Activated CD4-positive, alpha-beta T cell treated with anti-CD3 and anti-CD28 coated beads for 36 hours (primary cell): ENCODE data around the gene CDK5RAP2. TPM values are rescaled to one million over a fixed set of nuclear protein-coding genes. Genes with fewer than 3 reads are reported as not detected.

Experiments
- ATAC-seq: fragments of 200-7000 bp; cut with Tn5 transposase; one replicate; pipeline ENCODE4 v1.10.0; 2021; ENCODE audit warnings: mild to moderate bottlenecking, moderate library complexity
- CTCF ChIA-PET: fragments of 350-600 bp; sonication (Branson Sonifier 250); formaldehyde crosslinking; loops from one replicate; lab custom pipeline; 2021; ENCODE audit warnings: antibody characterized with exemption; lab: Charles Lee
- POLR2A ChIA-PET: fragments of 350-600 bp; sonication (Branson Sonifier 250); formaldehyde crosslinking; loops from one replicate; lab custom pipeline; 2021; ENCODE audit warnings: antibody characterized with exemption, inconsistent platforms; lab: Charles Lee
- DNase-seq: peaks from one replicate; pipeline ENCODE4 v3.0.0-alpha.2; 2020
- H3K27ac Mint-ChIP-seq: one replicate; pipeline ENCODE4 v1.8.0; 2021; ENCODE audit warnings: mixed read lengths
- H3K27me3 Mint-ChIP-seq: one replicate; pipeline ENCODE4 v1.8.0; 2021; ENCODE audit warnings: mixed read lengths
- H3K36me3 Mint-ChIP-seq: one replicate; pipeline ENCODE4 v1.8.0; 2021; ENCODE audit warnings: low read depth, mixed read lengths
- H3K4me1 Mint-ChIP-seq: one replicate; pipeline ENCODE4 v1.8.0; 2021; ENCODE audit warnings: mixed read lengths
- H3K4me3 Mint-ChIP-seq: one replicate; pipeline ENCODE4 v1.8.0; 2021; ENCODE audit warnings: mild to moderate bottlenecking, moderate library complexity, mixed read lengths
- H3K9me3 Mint-ChIP-seq: one replicate; pipeline ENCODE4 v1.8.0; 2021; ENCODE audit warnings: low read depth, mixed read lengths
- intact Hi-C, 2 experiments: fragments of 100-400 bp; cut with DNase I in 1 of 2; cut with micrococcal nuclease in 1 of 2; formaldehyde crosslinking; loops; one replicate each; pipeline versions ENCODE4 v1.14.2 to v1.15.1; 2022 to 2024; cut with DNase I, micrococcal nuclease
- total RNA-seq, 2 experiments: library from RNA; stranded (reverse); gene quantifications; one replicate each; pipeline ENCODE4 v1.2.3, GENCODE V29; 2021

CDK5RAP2 gene
- total RNA-seq, 2 experiments from 2014 or later, result 68.8 to 85.8 TPM

- Mint-ChIP-seq H3K4me1 (peaks cover 2% of the 10 kb centered on the region), H3K9me3 (no peaks in the 10 kb centered on the region), H3K4me3 (no peak overlapping the region), H3K27ac (no peak overlapping the region), H3K36me3 (peaks cover 40% of the 10 kb centered on the region), H3K27me3 (no peaks in the 10 kb centered on the region)
- ChIA-PET POLR2A (no interaction called here), CTCF (interaction anchor here (0.8 to 1.3 kb wide), 2 partner anchors 23 to 36 kb away, joined by 3 read pairs; no protein-coding TSS in a partner anchor)
- no peak for ATAC-seq
- intact Hi-C loops, result loop anchor here in 1 of 2 experiments (1.0 kb wide), 1 partner anchor 18 kb away; no protein-coding TSS in a partner anchor
- no peak for DNase-seq
Measured at GRCh38 chr9:120544441-120544840, 35.5 kb downstream of the CDK5RAP2 start.

GRCh38 chr9:120542701-120543490 is 37.1 kb downstream of the CDK5RAP2 start:
- POLR2A ChIA-PET, result no interaction called here
- intact Hi-C loops, result no loop called here
- H3K27me3 Mint-ChIP-seq, result no peaks in the 10 kb centered on the region
- H3K4me1 Mint-ChIP-seq, result peaks cover 2% of the 10 kb centered on the region
- H3K27ac Mint-ChIP-seq, result no peak overlapping the region
- CTCF ChIA-PET, result interaction anchor here (0.5 to 1.3 kb wide), 3 partner anchors 11 to 34 kb away, joined by 3 to 4 read pairs (median 3); no protein-coding TSS in a partner anchor
- no peaks in the 10 kb centered on the region for H3K9me3 Mint-ChIP-seq
- no peak overlapping the region for H3K4me3 Mint-ChIP-seq
- peaks cover 38% of the 10 kb centered on the region for H3K36me3 Mint-ChIP-seq
- DNase-seq (no peak), ATAC-seq (no peak)

GRCh38 chr9:120541921-120542320 is 38.0 kb downstream of the CDK5RAP2 start:
- H3K4me1 Mint-ChIP-seq, result peaks cover 2% of the 10 kb centered on the region
- peaks cover 38% of the 10 kb centered on the region for H3K36me3 Mint-ChIP-seq
- H3K27me3 Mint-ChIP-seq, result no peaks in the 10 kb centered on the region
- ATAC-seq, result no peak
- no peak for DNase-seq
- ChIA-PET POLR2A (no interaction called here), CTCF (no interaction called here)
- intact Hi-C loops, result no loop called here
- H3K9me3 Mint-ChIP-seq, result no peaks in the 10 kb centered on the region
- no peak overlapping the region for H3K4me3 Mint-ChIP-seq
- H3K27ac Mint-ChIP-seq, result no peak overlapping the region

GRCh38 chr9:120539951-120540350 is 40.0 kb downstream of the CDK5RAP2 start:
- no peaks in the 10 kb centered on the region for H3K27me3 Mint-ChIP-seq

GRCh38 chr9:120538339-120538738 is 41.6 kb downstream of the CDK5RAP2 start:
- Mint-ChIP-seq H3K27me3 (no peaks in the 10 kb centered on the region), H3K4me3 (no peak overlapping the region), H3K4me1 (peaks cover 1% of the 10 kb centered on the region), H3K9me3 (no peaks in the 10 kb centered on the region), H3K27ac (no peak overlapping the region), H3K36me3 (peaks cover 42% of the 10 kb centered on the region)
- POLR2A ChIA-PET, result no interaction called here
- no peak for ATAC-seq
- no peak for DNase-seq
- CTCF ChIA-PET, result interaction anchor here (1.1 to 1.7 kb wide), 2 partner anchors 21 to 61 kb away, joined by 3 read pairs; no protein-coding TSS in a partner anchor
- intact Hi-C loops, result no loop called here

More at GRCh38 chr9:120539951-120540350, 40.0 kb downstream of the CDK5RAP2 start:
- intact Hi-C loops, result no loop called here
- POLR2A ChIA-PET, result no interaction called here
- Mint-ChIP-seq H3K4me1 (peaks cover 2% of the 10 kb centered on the region), H3K9me3 (no peaks in the 10 kb centered on the region), H3K36me3 (peaks cover 40% of the 10 kb centered on the region), H3K27ac (no peak overlapping the region), H3K4me3 (no peak overlapping the region)
- no peak for ATAC-seq
- DNase-seq, result no peak
- CTCF ChIA-PET, result interaction anchor here (0.9 kb wide), 1 partner anchor 13 kb away, joined by 3 read pairs; no protein-coding TSS in a partner anchor

GRCh38 chr9:120536949-120537640 is 42.9 kb downstream of the CDK5RAP2 start:
- no peaks in the 10 kb centered on the region for H3K4me1 Mint-ChIP-seq
- POLR2A ChIA-PET, result no interaction called here
- CTCF ChIA-PET, result interaction anchor here (1.1 to 1.7 kb wide), 2 partner anchors 22 to 60 kb away, joined by 3 read pairs; no protein-coding TSS in a partner anchor
- no peak overlapping the region for H3K4me3 Mint-ChIP-seq
- DNase-seq (no peak), ATAC-seq (no peak)
- no peaks in the 10 kb centered on the region for H3K9me3 Mint-ChIP-seq
- H3K27me3 Mint-ChIP-seq, result no peaks in the 10 kb centered on the region
- H3K36me3 Mint-ChIP-seq, result peaks cover 46% of the 10 kb centered on the region
- peak overlapping the region; percentile 5 for H3K27ac Mint-ChIP-seq
- intact Hi-C loops, result no loop called here

GRCh38 chr9:120536094-120536493 is 43.9 kb downstream of the CDK5RAP2 start:
- Mint-ChIP-seq H3K27me3 (no peaks in the 10 kb centered on the region), H3K27ac (no peak overlapping the region), H3K4me3 (no peak overlapping the region), H3K4me1 (no peaks in the 10 kb centered on the region), H3K9me3 (no peaks in the 10 kb centered on the region), H3K36me3 (peaks cover 47% of the 10 kb centered on the region)
- POLR2A ChIA-PET, result interaction anchor here (0.7 kb wide), 1 partner anchor 9 kb away, joined by 3 read pairs; no protein-coding TSS in a partner anchor
- no peak for ATAC-seq
- DNase-seq, result no peak
- intact Hi-C loops, result no loop called here
- CTCF ChIA-PET, result no interaction called here

GRCh38 chr9:120534266-120534665 is 45.7 kb downstream of the CDK5RAP2 start:
- no peaks in the 10 kb centered on the region for H3K9me3 Mint-ChIP-seq
- no peak overlapping the region for H3K27ac Mint-ChIP-seq
- no peaks in the 10 kb centered on the region for H3K4me1 Mint-ChIP-seq
- ChIA-PET POLR2A (no interaction called here), CTCF (no interaction called here)
- DNase-seq, result no peak
- H3K36me3 Mint-ChIP-seq, result peaks cover 59% of the 10 kb centered on the region
- intact Hi-C loops, result no loop called here
- no peaks in the 10 kb centered on the region for H3K27me3 Mint-ChIP-seq
- no peak for ATAC-seq
- H3K4me3 Mint-ChIP-seq, result no peak overlapping the region

GRCh38 chr9:120532891-120533290 is 47.1 kb downstream of the CDK5RAP2 start:
- no peak overlapping the region for H3K4me3 Mint-ChIP-seq
- ChIA-PET CTCF (interaction anchor here (0.7 to 0.9 kb wide), 3 partner anchors 12 to 449 kb away, joined by 3 read pairs; no protein-coding TSS in a partner anchor), POLR2A (no interaction called here)
- H3K36me3 Mint-ChIP-seq, result peaks cover 67% of the 10 kb centered on the region
- no peak overlapping the region for H3K27ac Mint-ChIP-seq
- intact Hi-C loops, result no loop called here
- ATAC-seq (no peak), DNase-seq (no peak)
- no peaks in the 10 kb centered on the region for H3K9me3 Mint-ChIP-seq
- H3K27me3 Mint-ChIP-seq, result no peaks in the 10 kb centered on the region
- H3K4me1 Mint-ChIP-seq, result no peaks in the 10 kb centered on the region

GRCh38 chr9:120532475-120532874 is 47.5 kb downstream of the CDK5RAP2 start:
- Mint-ChIP-seq H3K27ac (no peak overlapping the region), H3K27me3 (no peaks in the 10 kb centered on the region)
- POLR2A ChIA-PET, result no interaction called here

GRCh38 chr9:120531683-120532300 is 48.2 kb downstream of the CDK5RAP2 start:
- DNase-seq (peak; percentile 10), ATAC-seq (no peak)
- Mint-ChIP-seq H3K27me3 (no peaks in the 10 kb centered on the region), H3K27ac (no peak overlapping the region), H3K9me3 (no peaks in the 10 kb centered on the region), H3K36me3 (peaks cover 73% of the 10 kb centered on the region), H3K4me3 (no peak overlapping the region), H3K4me1 (no peaks in the 10 kb centered on the region)
- ChIA-PET POLR2A (no interaction called here), CTCF (interaction anchor here (0.8 to 1.0 kb wide), 3 partner anchors 11 to 608 kb away, joined by 3 to 4 read pairs (median 4); no protein-coding TSS in a partner anchor)
- intact Hi-C loops, result no loop called here

More at GRCh38 chr9:120532475-120532874, 47.5 kb downstream of the CDK5RAP2 start:
- CTCF ChIA-PET, result interaction anchor here (0.7 to 0.9 kb wide), 3 partner anchors 11 to 449 kb away, joined by 3 read pairs; no protein-coding TSS in a partner anchor
- intact Hi-C loops, result no loop called here
- H3K36me3 Mint-ChIP-seq, result peaks cover 71% of the 10 kb centered on the region
- no peak for DNase-seq
- H3K4me3 Mint-ChIP-seq, result no peak overlapping the region
- no peak for ATAC-seq
- H3K4me1 Mint-ChIP-seq, result no peaks in the 10 kb centered on the region
- no peaks in the 10 kb centered on the region for H3K9me3 Mint-ChIP-seq
